LNCAP (cell line): ENCODE measurements around the gene NR1H2.

Experiments
- TF ChIP-seq, protein P1 (sequence below): fragments of 450-650 bp; IDR thresholded peaks from 2 replicates; pipeline ENCODE4 v1.5.1; 2017; ENCODE audit warnings: mild to moderate bottlenecking

NR1H2 gene

GRCh38 chr19:50334741-50335421 lies 41.4 kb upstream of the NR1H2 start:
- TF ChIP-seq, protein P1, sequence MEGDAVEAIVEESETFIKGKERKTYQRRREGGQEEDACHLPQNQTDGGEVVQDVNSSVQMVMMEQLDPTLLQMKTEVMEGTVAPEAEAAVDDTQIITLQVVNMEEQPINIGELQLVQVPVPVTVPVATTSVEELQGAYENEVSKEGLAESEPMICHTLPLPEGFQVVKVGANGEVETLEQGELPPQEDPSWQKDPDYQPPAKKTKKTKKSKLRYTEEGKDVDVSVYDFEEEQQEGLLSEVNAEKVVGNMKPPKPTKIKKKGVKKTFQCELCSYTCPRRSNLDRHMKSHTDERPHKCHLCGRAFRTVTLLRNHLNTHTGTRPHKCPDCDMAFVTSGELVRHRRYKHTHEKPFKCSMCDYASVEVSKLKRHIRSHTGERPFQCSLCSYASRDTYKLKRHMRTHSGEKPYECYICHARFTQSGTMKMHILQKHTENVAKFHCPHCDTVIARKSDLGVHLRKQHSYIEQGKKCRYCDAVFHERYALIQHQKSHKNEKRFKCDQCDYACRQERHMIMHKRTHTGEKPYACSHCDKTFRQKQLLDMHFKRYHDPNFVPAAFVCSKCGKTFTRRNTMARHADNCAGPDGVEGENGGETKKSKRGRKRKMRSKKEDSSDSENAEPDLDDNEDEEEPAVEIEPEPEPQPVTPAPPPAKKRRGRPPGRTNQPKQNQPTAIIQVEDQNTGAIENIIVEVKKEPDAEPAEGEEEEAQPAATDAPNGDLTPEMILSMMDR, result no peak

DNA sequence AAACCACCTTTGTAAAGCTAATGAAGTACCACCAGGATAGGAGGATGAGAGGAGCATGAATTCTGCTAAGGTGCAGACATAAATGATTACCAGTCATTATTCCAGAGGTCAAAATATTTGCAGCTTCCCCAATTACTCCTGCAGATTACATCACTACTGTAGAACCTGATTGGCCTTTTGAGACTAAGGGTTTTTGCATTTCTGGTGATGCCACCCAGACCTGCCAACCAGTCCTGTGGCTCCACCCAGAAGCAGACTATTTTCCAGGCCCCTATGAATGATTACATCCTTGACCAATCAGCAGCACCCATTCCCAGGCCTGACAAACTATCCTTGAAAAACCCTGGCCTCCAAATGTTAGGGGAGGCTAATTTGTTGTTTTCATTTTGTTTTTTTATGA lies 35.9 kb upstream of the NR1H2 start:
- TF ChIP-seq, protein P1, result no peak

GRCh38 chr19:50341091-50341564 lies 35.1 kb upstream of the NR1H2 start:
- TF ChIP-seq, protein P1, result no peak

DNA sequence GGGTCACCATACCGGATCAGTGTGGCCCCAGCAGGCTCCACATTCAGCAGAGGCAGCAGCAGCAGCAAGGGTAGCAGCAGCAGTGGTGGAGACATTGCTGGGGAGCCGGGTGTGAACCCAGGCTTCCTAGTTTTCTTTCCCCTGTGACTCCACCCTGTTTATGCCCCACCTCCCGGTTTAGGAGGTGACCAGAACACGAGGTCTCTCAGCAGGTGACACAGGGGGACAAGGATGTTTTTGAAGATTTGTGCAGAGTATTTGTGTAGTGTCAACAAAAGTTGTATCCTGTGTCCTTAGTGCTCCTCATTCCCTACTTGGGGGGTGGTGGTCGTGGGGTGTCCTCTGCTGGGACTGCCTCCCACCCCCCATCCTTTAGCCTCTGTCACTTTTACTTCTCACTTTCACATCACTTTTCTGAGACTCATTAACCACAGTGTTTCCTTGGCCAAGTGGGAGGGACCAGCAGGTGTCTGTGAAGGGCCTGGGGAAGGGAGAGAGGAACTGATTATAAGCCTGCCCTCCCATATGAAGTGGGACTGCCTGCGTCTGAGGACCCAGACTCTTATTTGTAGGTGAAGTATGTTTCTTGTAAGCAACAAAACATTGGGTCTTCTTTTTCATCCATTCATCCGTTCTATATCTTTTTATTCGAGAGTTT lies 31.5 kb upstream of the NR1H2 start:
- TF ChIP-seq, protein P1, result no peak

GRCh38 chr19:50349277-50350057 lies 26.8 kb upstream of the NR1H2 start:
- TF ChIP-seq, protein P1, result no peak

DNA sequence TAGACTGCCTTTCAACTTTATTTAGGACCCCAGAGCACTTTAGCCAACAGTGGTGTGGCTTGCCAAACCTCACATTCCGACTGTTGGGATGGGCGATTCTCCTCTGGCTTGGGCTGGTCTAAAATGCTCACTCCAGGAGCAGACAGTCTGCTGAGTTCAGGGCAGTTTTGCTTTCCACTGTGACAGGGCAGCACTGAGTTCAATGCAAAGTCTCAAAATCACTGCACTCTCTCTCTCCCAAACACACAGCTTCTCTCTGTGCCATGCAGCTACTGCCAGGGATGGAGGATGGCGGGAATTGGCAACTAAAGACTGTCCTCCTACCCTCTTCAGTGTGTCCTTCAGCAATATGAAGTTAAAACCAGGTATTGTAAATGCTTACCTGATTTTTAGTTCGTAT lies 24.0 kb upstream of the NR1H2 start:
- TF ChIP-seq, protein P1, result no peak

GRCh38 chr19:50356691-50357177 lies 19.5 kb upstream of the NR1H2 start:
- TF ChIP-seq, protein P1, result no peak
